ENCODE data around the gene SORCS3.

SORCS3 gene

GRCh38 chr10:104641187-104641936, at the start of gene SORCS3:
TSS of gene SORCS3 (plus strand) at chr10:104641290.
- DNase-seq = no peak

- DNase-seq = no peak
These were observed 49.6 kb upstream of the SORCS3 start for GRCh38 chr10:104591441-104591840.

- DNase-seq = no peak
These were observed 39.9 kb upstream of the SORCS3 start for GRCh38 chr10:104601166-104601565.

- no peak for DNase-seq
These were observed 32.8 kb upstream of the SORCS3 start for GRCh38 chr10:104608091-104608828.

GRCh38 chr10:104612571-104613205, 28.4 kb upstream of the SORCS3 start:
- no peak for DNase-seq

GRCh38 chr10:104613406-104613805, 27.7 kb upstream of the SORCS3 start:
- DNase-seq = no peak

GRCh38 chr10:104614245-104614831, 26.8 kb upstream of the SORCS3 start:
- no peak for DNase-seq

GRCh38 chr10:104615136-104615535, 26.0 kb upstream of the SORCS3 start:
- no peak for DNase-seq

- no peak for DNase-seq
These were observed 23.3 kb upstream of the SORCS3 start for GRCh38 chr10:104617831-104618230.

- DNase-seq = no peak
These were observed 18.9 kb upstream of the SORCS3 start for GRCh38 chr10:104622175-104622574.

- no peak for DNase-seq
These were observed 18.4 kb upstream of the SORCS3 start for GRCh38 chr10:104622598-104623209.

- DNase-seq = no peak
These were observed 10.4 kb upstream of the SORCS3 start for GRCh38 chr10:104630731-104631130.

GRCh38 chr10:104631946-104632345, 9.1 kb upstream of the SORCS3 start:
- DNase-seq = no peak

- no peak for DNase-seq
These were observed 2.1 kb upstream of the SORCS3 start for GRCh38 chr10:104638861-104639589.

- DNase-seq = no peak
These were observed 1.3 kb upstream of the SORCS3 start for GRCh38 chr10:104639590-104640338.

GRCh38 chr10:104640339-104641186, 527 bp upstream of the SORCS3 start:
- DNase-seq = no peak

- no peak for DNase-seq
These were observed 1.0 kb downstream of the SORCS3 start for GRCh38 chr10:104641937-104642657.

- DNase-seq = no peak
These were observed 1.7 kb downstream of the SORCS3 start for GRCh38 chr10:104642658-104643302.

GRCh38 chr10:104643303-104643663, 2.2 kb downstream of the SORCS3 start:
- no peak for DNase-seq

All from SIG-M5 (cell line).